Measurements from ENCODE around the gene RAB40AL. TPM values are rescaled to one million over a fixed set of nuclear protein-coding genes. Genes with fewer than 3 reads are reported as not detected.

RAB40AL gene, protein sequence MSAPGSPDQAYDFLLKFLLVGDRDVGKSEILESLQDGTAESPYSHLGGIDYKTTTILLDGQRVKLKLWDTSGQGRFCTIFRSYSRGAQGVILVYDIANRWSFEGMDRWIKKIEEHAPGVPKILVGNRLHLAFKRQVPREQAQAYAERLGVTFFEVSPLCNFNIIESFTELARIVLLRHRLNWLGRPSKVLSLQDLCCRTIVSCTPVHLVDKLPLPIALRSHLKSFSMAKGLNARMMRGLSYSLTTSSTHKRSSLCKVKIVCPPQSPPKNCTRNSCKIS
- 0.50 and 0.73 TPM in 2 replicates for total RNA-seq

DNA sequence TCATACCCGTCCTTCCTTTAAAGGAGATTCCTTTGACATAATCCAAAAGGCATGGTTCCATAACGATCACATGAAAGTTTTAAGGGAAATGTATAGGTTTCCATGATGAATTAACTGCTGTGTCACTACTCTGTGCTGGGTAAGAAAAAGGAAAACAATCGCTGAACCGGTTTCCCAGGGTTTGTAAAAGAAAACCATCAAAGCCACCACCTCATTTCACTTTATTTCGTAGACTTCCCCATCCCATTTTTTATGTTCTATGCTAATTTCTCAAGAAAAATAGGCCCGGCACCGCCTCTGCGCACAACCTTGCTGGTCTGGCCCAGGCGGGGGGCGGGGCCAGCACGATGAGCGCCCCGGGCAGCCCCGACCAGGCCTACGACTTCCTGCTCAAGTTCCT lies at the start of gene RAB40AL:
RAB40AL (plus strand) TSS at position 301 of the 400 bp plus-strand sequence; CDS start at position 348, 47 bp downstream.

Other genes with a start within 250 kb of the RAB40AL start
- gene GPRASP2, start 224.8 kb upstream of the RAB40AL start, total RNA-seq, result 27.3 and 27.9 TPM in 2 replicates
- gene GPRASP3, start 216.5 kb upstream of the RAB40AL start, total RNA-seq, result 7.4 and 8.7 TPM in 2 replicates
- gene BEX1, start 126.9 kb downstream of the RAB40AL start, total RNA-seq, result 0.15 and 0.17 TPM in 2 replicates
- gene NXF3, start 155.9 kb downstream of the RAB40AL start, total RNA-seq, result not detected in 2 replicates

Measured in smooth muscle cell of trachea (primary cell).